Measurements from ENCODE around the gene ZBTB9. TPM values are rescaled to one million over a fixed set of nuclear protein-coding genes. Genes with fewer than 3 reads are reported as not detected.

ZBTB9 gene
- total RNA-seq, 4 donors from 2014 or later = 0.82 to 2.2 (median 1.2) TPM

DNA sequence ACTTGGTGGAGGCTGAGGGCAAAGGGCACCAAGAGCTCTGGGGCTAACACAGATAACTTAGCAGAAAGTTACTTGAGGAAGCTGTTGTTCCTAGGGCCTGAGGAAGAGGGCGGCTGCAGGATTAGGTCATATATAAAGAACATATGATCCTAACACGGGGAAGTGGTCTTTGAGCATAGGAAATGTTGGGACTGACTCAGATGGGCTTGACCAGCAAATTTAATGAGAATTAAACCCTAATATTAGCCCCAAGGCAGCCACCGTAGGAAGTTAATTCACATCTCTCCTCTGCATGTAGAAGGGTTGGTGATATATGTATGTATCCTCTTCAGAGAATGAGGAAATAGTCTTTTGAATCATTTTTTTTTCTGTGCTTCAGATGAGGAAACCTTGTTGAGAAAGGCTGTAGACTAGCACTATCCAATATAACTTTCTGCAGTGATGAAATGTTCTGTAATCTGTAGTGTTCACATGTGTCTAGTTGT, 9.2 kb upstream of the ZBTB9 start:
- Histone ChIP-seq H3K27me3 (no peaks in the 10 kb centered on the region), H3K9me3 (no peaks in the 10 kb centered on the region), H3K36me3 (no peaks in the 10 kb centered on the region), H3K4me1 (no peaks in the 10 kb centered on the region), H3K27ac (no peak overlapping the region), H3K4me3 (no peak overlapping the region)
- in situ Hi-C loops (cut with MboI; ENCODE audit: low sequenced_read_pairs in 4 of 4) = loop anchor here in 1 of 4 donors (10.0 kb wide), 1 partner anchor 60 kb away; no protein-coding TSS in a partner anchor
- intact Hi-C loops (cut with DNase I; ENCODE audit: low total_unique reads) = no loop called here
- no peak for ATAC-seq
- TF ChIP-seq POLR2A (IDR thresholded peaks at IDR 0.05) = no peak
- TF ChIP-seq, protein P1, sequence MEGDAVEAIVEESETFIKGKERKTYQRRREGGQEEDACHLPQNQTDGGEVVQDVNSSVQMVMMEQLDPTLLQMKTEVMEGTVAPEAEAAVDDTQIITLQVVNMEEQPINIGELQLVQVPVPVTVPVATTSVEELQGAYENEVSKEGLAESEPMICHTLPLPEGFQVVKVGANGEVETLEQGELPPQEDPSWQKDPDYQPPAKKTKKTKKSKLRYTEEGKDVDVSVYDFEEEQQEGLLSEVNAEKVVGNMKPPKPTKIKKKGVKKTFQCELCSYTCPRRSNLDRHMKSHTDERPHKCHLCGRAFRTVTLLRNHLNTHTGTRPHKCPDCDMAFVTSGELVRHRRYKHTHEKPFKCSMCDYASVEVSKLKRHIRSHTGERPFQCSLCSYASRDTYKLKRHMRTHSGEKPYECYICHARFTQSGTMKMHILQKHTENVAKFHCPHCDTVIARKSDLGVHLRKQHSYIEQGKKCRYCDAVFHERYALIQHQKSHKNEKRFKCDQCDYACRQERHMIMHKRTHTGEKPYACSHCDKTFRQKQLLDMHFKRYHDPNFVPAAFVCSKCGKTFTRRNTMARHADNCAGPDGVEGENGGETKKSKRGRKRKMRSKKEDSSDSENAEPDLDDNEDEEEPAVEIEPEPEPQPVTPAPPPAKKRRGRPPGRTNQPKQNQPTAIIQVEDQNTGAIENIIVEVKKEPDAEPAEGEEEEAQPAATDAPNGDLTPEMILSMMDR (IDR thresholded peaks at IDR 0.05 in 4 of 5, conservative IDR thresholded peaks at IDR 0.05 in 1 of 5) = no peak
- no peak for DNase-seq

GRCh38 chr6:33446356-33446755, 8.0 kb upstream of the ZBTB9 start:
- H3K4me1 ChIP-seq = no peaks in the 10 kb centered on the region
- no peak for ATAC-seq
- in situ Hi-C loops (cut with MboI; ENCODE audit: low sequenced_read_pairs in 4 of 4) (loop anchor here in 1 of 4 donors (10.0 kb wide), 1 partner anchor 62 kb away; no protein-coding TSS in a partner anchor), intact Hi-C loops (cut with DNase I; ENCODE audit: low total_unique reads) (no loop called here)
- H3K4me3 ChIP-seq = no peak overlapping the region
- no peaks in the 10 kb centered on the region for H3K36me3 ChIP-seq
- TF ChIP-seq, protein P1 (IDR thresholded peaks at IDR 0.05 in 4 of 5, conservative IDR thresholded peaks at IDR 0.05 in 1 of 5) = no peak
- H3K9me3 ChIP-seq = no peaks in the 10 kb centered on the region
- H3K27ac ChIP-seq = no peak overlapping the region
- no peak for DNase-seq
- no peaks in the 10 kb centered on the region for H3K27me3 ChIP-seq

- no peak for DNase-seq
- intact Hi-C loops (cut with DNase I; ENCODE audit: low total_unique reads) = loop anchor here (10.0 kb wide), 1 partner anchor 124 kb away; no protein-coding TSS in a partner anchor
- ATAC-seq = no peak
- Histone ChIP-seq H3K9me3 (no peaks in the 10 kb centered on the region), H3K36me3 (no peaks in the 10 kb centered on the region), H3K4me3 (no peak overlapping the region), H3K4me1 (peaks cover 10 to 17% of the 10 kb centered on the region in 2 donors), H3K27me3 (no peaks in the 10 kb centered on the region), H3K27ac (no peak overlapping the region)
- in situ Hi-C loops (cut with MboI; ENCODE audit: low sequenced_read_pairs in 4 of 4) = no loop called here
- TF ChIP-seq, protein P1 (IDR thresholded peaks at IDR 0.05 in 4 of 5, conservative IDR thresholded peaks at IDR 0.05 in 1 of 5) = no peak
- TF ChIP-seq POLR2A (IDR thresholded peaks at IDR 0.05) = no peak
These were observed 3.9 kb upstream of the ZBTB9 start for GRCh38 chr6:33450434-33450833.

DNA sequence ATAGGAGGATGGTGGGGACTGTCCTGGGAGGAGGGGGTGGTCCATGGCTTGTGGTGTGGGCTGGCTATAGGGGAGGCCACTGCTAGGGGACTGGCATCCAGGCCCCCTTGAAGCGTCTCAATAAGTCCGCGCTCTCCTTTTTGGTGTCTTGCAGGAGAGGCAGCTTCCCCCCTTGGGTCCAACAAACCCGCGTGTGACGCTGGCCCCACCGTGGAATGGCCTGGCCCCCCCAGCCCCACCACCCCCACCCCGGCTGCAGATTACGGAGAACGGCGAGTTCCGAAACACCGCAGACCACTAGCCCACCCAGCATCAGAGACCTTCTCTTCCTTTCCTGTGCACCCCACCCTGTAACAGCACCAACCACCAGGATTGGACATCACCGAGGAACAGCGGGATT, 2.8 kb upstream of the ZBTB9 start:
- H3K27ac ChIP-seq = no peak overlapping the region
- in situ Hi-C loops (cut with MboI; ENCODE audit: low sequenced_read_pairs in 4 of 4) = no loop called here
- H3K36me3 ChIP-seq = peaks cover 0 to 10% of the 10 kb centered on the region in 2 donors
- intact Hi-C loops (cut with DNase I; ENCODE audit: low total_unique reads) = loop anchor here (10.0 kb wide), 1 partner anchor 123 kb away; no protein-coding TSS in a partner anchor
- no peaks in the 10 kb centered on the region for H3K27me3 ChIP-seq
- peaks cover 10 to 18% of the 10 kb centered on the region in 2 donors for H3K4me1 ChIP-seq
- TF ChIP-seq, protein P1 (IDR thresholded peaks at IDR 0.05 in 4 of 5, conservative IDR thresholded peaks at IDR 0.05 in 1 of 5) = no peak
- TF ChIP-seq POLR2A (IDR thresholded peaks at IDR 0.05) = no peak
- DNase-seq = no peak
- H3K4me3 ChIP-seq = no peak overlapping the region
- H3K9me3 ChIP-seq = no peaks in the 10 kb centered on the region
- no peak for ATAC-seq

DNA sequence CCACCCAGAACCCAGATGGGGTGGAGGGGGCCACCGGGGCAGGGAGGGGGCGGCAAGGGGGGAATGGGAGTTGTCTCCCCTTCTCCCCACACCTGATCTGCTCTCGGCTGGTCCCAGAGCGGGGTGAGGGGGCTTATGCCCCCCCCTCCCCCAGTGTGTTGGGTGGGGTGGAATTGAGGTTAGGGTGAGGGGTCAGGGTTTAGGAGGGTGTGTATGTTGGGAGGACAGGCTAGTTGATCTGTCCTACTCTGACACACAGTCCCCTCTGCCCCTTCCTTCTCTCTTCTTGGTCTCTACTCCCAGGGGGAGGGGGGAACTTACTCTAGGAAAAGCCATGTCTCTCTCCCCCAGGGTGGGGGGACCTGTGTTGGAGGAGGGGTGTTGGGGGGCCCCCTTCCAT, 1.9 kb upstream of the ZBTB9 start:
- DNase-seq = no peak
- Histone ChIP-seq H3K27me3 (no peaks in the 10 kb centered on the region), H3K36me3 (peaks cover 0 to 16% of the 10 kb centered on the region in 2 donors), H3K4me3 (no peak overlapping the region), H3K9me3 (no peaks in the 10 kb centered on the region), H3K4me1 (peaks cover 10 to 18% of the 10 kb centered on the region in 2 donors), H3K27ac (no peak overlapping the region)
- intact Hi-C loops (cut with DNase I; ENCODE audit: low total_unique reads) = loop anchor here (10.0 kb wide), 1 partner anchor 122 kb away; no protein-coding TSS in a partner anchor
- ATAC-seq = no peak
- TF ChIP-seq, protein P1 (IDR thresholded peaks at IDR 0.05 in 4 of 5, conservative IDR thresholded peaks at IDR 0.05 in 1 of 5) = no peak
- no peak for TF ChIP-seq POLR2A (IDR thresholded peaks at IDR 0.05)
- in situ Hi-C loops (cut with MboI; ENCODE audit: low sequenced_read_pairs in 4 of 4) = no loop called here

All from gastrocnemius medialis (tissue), 4 donors.